GM21526 (cell line): ENCODE results near the gene MFAP2.

ENCODE experiments used
- ATAC-seq: cut with Tn5 transposase; IDR thresholded peaks from one replicate; pipeline ENCODE4 v1.9.1; 2021; ENCODE audit warnings: moderate library complexity; ENCODE audit not compliant: unreplicated experiment, low FRiP score

MFAP2 gene

GRCh38 chr1:16981269-16981849 is 939 bp upstream of the MFAP2 start:
- no peak for ATAC-seq

DNA sequence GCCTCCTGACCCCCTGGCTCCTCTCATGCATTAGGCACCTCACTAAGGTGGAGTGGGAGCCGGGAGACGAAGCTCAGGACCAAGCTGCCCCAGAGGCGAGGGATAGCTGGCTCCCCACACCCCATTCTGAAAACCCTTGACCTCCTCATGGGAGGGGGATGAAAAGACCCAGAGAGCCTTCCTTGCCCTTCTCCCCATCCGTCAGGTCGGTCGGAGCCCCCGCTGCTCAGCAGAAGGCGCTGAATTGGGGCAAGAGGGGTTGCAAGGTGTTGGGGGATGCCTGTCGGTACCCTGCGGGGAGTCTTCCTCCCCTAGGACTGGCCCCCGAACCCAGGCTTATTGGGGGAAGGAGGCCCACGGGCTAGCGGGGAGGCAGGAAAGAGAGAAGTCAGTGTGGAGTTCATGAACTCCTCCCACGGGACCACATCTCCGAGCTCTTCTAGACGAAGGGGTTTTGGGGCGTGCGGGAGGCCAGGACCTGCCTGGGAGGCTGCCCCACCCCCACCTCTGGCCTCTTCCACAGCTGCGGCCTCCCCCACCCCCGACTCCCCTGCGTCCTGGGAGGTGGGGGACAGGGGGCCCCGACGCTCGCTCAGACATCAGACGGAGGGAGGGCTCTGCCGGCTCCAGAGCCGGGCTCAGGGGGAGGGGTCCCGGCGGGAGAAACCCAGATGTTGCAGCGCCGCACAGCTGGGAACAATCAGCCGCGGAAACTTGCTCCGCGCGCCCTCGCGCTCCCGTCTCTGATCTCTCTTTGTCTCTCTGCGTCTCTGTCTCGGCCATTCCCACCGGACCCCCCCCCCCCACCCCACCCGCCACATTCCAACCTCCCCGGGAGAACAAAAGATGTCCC is 719 bp downstream of the MFAP2 start:
- ATAC-seq, result no peak

DNA sequence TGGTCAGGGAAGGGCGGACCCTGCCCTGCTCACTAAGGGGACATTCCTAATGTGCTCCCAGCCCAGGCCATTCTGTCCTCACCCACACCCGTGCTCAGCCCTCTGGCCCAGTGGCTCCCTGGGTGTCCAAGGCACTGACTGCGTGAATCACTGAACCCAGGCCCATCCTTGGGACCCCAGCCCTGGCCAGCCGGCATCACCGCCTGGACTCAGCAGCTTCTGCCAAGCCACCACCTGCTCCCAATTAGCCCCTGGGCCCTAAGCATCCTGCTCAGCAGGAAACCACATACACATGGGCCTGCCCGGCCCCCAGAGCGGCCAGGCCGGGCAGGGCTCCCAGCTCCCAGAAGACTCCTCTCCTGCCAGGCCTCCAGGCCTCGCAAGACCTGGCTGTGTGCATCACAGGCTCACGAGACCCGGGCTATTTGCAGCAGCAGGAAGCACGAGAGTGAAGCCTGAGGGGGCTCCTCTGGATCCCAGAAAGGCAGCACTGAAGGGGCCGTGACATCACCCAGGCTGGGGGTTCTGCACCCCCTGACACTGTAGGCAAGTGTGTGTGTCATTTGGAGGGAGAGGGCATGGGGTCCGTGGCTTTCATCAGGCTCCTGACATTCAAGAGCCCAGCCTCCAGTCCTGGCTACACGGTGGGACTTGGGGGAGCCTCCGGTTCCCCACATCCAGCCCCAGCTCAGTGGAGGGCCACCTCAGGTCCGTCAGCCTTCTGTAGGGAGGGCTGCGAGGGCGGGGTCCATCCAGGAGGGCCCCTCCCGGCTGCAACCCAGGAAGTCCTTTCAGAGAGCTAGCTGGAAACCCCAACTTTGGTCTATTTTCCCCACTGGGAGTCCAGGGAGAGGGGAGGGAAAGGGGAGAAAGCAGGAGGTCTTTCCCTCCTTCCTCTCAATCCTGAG is 1.6 kb downstream of the MFAP2 start:
- no peak for ATAC-seq

GRCh38 chr1:16978139-16978538 is 2.3 kb downstream of the MFAP2 start:
- no peak for ATAC-seq

DNA sequence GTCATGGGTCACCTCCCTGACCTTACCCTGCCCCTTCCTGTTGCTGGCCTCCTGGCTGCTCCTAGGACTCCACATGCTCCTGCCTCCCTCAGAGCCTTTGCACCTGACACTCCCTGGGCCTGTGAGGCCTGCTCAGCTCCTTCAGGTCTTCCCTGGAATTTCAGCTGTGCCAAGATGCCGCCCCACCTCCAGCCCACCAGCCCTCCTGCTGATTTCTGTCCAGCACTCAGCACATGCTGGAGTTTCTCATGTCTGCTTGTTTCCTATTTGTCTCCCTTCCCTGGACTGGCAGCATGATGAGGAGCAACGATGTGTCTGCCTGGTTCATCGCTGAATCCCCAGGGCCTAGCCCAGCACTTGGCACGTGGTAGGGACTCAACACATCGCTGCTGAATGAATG is 3.0 kb downstream of the MFAP2 start:
- ATAC-seq, result no peak

GRCh38 chr1:16976966-16977365 is 3.5 kb downstream of the MFAP2 start:
- ATAC-seq, result no peak

GRCh38 chr1:16975838-16976237 is 4.6 kb downstream of the MFAP2 start:
- no peak for ATAC-seq

- no peak for ATAC-seq
Observed at GRCh38 chr1:16975211-16975610, 5.2 kb downstream of the MFAP2 start.

DNA sequence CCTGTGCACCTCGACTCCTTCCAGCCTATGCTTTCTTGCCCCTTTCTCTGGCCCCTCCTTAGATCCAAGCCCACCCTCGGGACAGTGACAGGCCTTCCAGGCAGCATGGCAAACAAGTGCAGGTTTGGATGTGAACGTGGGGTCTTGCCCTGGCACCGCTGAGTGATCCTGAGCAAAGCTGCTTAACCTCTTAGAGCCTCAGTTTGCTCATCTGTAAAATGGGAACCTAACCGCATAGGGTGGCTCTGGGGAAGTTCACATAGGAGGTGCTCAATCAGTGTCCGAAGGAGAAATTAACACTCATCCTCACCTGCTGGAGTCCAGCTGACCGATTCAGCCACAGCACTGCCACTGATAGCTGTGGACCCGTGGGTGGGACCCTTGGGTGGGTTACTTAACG is 7.2 kb downstream of the MFAP2 start:
- no peak for ATAC-seq

- no peak for ATAC-seq
Observed at GRCh38 chr1:16972189-16972895, 8.1 kb downstream of the MFAP2 start.

GRCh38 chr1:16971341-16972188 is 8.9 kb downstream of the MFAP2 start:
- no peak for ATAC-seq

GRCh38 chr1:16970132-16970910 is 10.1 kb downstream of the MFAP2 start:
- no peak for ATAC-seq

GRCh38 chr1:16969651-16970050 is 10.8 kb downstream of the MFAP2 start:
- ATAC-seq, result no peak

DNA sequence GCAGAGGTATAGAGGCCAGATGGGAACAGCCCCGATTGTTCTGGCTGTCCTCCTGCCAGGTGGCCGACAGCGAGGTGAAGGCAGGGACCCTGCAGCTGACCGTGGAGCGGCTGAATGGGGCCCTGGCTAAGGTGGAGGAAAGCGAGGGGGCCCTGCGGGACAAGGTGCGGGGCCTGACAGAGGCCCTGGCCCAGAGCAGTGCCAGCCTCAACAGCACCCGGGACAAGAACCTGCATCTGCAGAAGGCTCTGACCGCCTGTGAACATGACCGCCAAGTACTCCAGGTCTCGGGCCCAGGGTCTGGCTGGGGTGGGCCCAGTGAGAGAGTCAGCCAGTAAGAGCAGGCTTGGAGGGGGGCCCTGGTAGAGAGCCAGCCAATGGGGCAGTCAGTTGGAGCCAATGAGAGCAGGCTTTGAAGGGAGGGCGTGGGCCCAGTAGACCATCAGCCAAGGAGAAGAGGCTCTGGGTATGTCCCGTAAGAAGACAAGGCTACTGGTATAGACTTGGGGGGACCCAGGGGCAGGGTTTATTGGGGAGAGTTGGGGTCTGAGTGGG is 11.3 kb downstream of the MFAP2 start:
- ATAC-seq, result no peak

DNA sequence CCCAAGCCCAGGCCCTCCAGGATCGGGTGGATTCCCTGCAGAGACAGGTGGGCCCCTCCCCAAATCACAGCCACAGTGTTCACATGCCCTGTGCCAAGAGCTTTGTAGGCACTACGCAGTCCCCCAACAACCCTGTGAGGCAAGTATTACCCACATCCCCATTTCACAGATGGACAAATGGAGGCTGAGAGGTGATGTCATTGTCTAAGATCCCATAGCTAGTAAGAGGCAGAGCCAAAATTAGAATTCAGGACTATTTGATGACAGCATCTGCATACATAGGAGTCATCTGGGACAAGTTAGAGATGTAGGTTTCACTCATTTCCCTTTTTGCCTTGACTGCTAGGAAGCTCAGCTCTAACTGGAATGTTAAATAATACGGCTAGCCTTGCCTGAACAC is 12.0 kb downstream of the MFAP2 start:
- no peak for ATAC-seq

DNA sequence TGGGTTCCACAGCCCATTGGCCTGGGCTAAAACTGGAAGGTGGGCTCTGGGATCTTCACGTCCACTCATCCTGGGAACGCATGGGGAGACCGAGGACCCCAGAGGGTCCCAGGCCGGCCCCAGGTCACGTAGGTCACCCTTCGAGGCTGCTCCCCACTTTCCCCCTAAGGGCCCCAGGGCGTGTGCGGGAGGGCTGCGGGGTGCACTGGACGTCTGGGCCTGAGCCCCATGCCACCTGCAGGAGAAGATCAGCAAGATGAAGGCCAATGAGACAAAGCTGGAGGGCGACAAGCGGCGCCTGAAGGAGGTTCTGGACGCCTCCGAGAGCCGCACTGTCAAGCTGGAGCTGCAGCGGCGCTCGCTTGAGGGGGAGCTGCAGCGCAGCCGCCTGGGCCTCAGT is 12.5 kb downstream of the MFAP2 start:
- no peak for ATAC-seq

DNA sequence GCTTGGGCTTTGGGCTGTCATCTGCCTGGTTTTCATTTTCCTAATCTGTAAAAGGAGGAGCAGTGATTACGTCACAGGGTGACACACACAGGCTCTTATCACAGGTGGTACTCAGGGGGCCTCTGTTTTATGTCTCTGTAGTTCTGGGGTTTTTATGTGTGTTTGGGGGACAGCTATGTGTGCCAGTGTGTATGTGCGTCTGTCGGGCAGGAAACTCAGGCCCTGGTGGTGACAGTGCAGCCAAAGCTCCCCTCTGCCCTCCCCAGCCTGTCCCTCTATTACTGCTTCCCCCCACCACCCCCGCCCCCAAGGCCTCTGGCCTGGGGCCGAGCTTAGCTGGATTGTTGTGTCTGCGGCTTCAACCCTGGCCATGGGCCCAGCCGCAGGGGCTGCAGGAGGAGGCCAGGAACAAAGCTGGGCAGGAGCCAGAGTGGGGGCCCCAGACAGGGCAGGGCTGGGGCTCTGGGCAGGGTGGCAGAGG is 13.3 kb downstream of the MFAP2 start:
- no peak for ATAC-seq

DNA sequence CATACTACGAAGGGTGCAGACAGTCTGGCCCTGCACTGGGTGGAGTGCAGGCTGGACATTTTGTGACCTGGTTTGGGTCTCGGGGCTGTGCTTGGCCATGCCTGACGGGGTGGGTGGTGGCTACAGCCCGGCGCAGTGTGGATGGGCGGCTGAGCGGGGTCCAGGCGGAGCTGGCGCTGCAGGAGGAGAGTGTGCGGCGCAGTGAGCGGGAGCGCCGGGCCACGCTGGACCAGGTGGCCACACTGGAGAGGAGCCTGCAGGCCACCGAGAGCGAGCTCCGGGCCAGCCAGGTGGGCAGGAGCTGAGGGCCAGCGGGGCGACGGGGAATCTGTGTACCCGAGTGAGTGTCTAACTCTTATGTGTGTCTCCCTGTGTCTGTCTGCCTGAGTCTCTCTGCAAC is 14.1 kb downstream of the MFAP2 start:
- no peak for ATAC-seq
